Measurements from ENCODE around the gene COX19. TPM values are rescaled to one million over a fixed set of nuclear protein-coding genes. Genes with fewer than 3 reads are reported as not detected.

Gene COX19
- total and polyA plus RNA-seq, 2 of the 13 experiments (the other 11 are each of a cell fraction or from before 2014, with no cell fraction given) = 11.5 to 21.7 TPM

DNA sequence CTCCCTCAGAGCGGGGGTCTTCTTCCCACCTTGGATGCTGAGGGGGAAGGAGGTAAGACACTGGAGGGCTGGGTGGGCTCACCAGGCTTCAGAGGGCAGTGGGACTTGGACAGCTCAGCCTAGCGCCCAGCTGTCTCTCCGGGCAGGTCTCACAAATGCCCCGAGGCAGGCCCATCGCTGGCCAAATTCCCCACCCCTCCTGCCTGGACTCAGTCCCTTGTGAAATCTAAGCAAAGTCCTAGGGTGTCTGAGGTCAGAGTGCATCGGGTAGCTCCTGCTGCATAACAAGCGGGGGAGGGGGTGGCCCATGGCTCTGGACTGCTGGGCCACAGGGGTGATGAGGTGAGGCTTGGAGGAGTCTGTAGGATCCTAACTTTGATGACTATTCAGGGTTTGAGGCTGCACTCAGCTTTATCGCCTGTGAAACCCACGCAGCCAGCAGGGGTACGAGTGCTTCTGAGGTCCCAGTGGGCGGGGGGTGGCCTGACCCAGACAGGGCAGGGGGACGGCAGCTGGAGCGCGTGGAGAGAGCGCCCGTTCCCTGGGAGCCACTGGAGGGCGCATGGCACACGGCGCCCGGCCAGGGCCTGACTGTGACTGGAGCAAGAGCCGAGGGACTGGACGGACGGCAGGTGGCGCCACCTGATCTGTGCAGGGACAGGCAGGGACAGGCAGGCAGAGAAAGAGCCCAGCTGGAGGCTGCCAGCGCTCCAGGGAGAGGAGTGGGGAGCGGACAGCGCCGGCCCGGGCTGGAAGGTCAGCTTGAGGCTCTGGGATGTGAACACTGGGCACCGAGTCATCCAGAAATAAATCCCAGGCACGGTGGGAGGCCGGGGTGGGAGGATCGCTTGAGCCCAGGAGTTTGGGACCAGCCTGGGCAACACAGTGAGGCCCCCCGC lies 17.6 kb upstream of the COX19 start (continued):
- TF ChIP-seq HDAC6 (IDR thresholded peaks at IDR 0.05; ENCODE audit: low read depth, low read length) (no peak), ATM (IDR thresholded peaks at IDR 0.05; ENCODE audit: borderline replicate concordance) (no peak), HOXA9 (CRISPR knock-in tag; IDR thresholded peaks at IDR 0.05; ENCODE audit: borderline replicate concordance) (no peak), NFE2L1 (CRISPR knock-in tag; IDR thresholded peaks at IDR 0.05; ENCODE audit: borderline replicate concordance) (no peak), ZNF274 (CRISPR knock-in tag; IDR thresholded peaks at IDR 0.05) (no peak), ZBTB21 (CRISPR knock-in tag; IDR thresholded peaks at IDR 0.05) (no peak), TCF7 (IDR thresholded peaks at IDR 0.05; ENCODE audit: low read depth) (no peak), TCF12 (IDR thresholded peaks at IDR 0.05) (no peak), TCF12 (CRISPR knock-in tag; IDR thresholded peaks at IDR 0.05) (no peak), ZNF724P (CRISPR knock-in tag; IDR thresholded peaks at IDR 0.05; ENCODE audit: borderline replicate concordance) (peak; percentile 86; the same call in 1 of the 2 replicates), NFIC (IDR thresholded peaks at IDR 0.05; ENCODE audit: low read length) (no peak), ZNF7 (CRISPR knock-in tag; IDR thresholded peaks at IDR 0.05) (no peak), PHB2 (IDR thresholded peaks at IDR 0.05; ENCODE audit: partially characterized antibody) (no peak), ZNF878 (CRISPR knock-in tag; IDR thresholded peaks at IDR 0.05) (no peak)
- TF ChIP-seq, protein P1, sequence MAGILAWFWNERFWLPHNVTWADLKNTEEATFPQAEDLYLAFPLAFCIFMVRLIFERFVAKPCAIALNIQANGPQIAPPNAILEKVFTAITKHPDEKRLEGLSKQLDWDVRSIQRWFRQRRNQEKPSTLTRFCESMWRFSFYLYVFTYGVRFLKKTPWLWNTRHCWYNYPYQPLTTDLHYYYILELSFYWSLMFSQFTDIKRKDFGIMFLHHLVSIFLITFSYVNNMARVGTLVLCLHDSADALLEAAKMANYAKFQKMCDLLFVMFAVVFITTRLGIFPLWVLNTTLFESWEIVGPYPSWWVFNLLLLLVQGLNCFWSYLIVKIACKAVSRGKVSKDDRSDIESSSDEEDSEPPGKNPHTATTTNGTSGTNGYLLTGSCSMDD (CRISPR knock-in tag; IDR thresholded peaks at IDR 0.05) = no peak; the same call in 1 of the 2 replicates
- TF ChIP-seq, protein P2, sequence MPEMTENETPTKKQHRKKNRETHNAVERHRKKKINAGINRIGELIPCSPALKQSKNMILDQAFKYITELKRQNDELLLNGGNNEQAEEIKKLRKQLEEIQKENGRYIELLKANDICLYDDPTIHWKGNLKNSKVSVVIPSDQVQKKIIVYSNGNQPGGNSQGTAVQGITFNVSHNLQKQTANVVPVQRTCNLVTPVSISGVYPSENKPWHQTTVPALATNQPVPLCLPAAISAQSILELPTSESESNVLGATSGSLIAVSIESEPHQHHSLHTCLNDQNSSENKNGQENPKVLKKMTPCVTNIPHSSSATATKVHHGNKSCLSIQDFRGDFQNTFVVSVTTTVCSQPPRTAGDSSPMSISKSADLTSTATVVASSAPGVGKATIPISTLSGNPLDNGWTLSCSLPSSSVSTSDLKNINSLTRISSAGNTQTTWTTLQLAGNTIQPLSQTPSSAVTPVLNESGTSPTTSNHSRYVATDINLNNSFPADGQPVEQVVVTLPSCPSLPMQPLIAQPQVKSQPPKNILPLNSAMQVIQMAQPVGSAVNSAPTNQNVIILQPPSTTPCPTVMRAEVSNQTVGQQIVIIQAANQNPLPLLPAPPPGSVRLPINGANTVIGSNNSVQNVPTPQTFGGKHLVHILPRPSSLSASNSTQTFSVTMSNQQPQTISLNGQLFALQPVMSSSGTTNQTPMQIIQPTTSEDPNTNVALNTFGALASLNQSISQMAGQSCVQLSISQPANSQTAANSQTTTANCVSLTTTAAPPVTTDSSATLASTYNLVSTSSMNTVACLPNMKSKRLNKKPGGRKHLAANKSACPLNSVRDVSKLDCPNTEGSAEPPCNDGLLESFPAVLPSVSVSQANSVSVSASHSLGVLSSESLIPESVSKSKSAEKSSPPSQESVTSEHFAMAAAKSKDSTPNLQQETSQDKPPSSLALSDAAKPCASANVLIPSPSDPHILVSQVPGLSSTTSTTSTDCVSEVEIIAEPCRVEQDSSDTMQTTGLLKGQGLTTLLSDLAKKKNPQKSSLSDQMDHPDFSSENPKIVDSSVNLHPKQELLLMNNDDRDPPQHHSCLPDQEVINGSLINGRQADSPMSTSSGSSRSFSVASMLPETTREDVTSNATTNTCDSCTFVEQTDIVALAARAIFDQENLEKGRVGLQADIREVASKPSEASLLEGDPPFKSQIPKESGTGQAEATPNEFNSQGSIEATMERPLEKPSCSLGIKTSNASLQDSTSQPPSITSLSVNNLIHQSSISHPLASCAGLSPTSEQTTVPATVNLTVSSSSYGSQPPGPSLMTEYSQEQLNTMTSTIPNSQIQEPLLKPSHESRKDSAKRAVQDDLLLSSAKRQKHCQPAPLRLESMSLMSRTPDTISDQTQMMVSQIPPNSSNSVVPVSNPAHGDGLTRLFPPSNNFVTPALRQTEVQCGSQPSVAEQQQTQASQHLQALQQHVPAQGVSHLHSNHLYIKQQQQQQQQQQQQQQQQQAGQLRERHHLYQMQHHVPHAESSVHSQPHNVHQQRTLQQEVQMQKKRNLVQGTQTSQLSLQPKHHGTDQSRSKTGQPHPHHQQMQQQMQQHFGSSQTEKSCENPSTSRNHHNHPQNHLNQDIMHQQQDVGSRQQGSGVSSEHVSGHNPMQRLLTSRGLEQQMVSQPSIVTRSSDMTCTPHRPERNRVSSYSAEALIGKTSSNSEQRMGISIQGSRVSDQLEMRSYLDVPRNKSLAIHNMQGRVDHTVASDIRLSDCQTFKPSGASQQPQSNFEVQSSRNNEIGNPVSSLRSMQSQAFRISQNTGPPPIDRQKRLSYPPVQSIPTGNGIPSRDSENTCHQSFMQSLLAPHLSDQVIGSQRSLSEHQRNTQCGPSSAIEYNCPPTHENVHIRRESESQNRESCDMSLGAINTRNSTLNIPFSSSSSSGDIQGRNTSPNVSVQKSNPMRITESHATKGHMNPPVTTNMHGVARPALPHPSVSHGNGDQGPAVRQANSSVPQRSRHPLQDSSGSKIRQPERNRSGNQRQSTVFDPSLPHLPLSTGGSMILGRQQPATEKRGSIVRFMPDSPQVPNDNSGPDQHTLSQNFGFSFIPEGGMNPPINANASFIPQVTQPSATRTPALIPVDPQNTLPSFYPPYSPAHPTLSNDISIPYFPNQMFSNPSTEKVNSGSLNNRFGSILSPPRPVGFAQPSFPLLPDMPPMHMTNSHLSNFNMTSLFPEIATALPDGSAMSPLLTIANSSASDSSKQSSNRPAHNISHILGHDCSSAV (CRISPR knock-in tag; IDR thresholded peaks at IDR 0.05; ENCODE audit: borderline replicate concordance) = peak; percentile 9; the same call in 1 of the 2 replicates
- TF ChIP-seq, protein P3, sequence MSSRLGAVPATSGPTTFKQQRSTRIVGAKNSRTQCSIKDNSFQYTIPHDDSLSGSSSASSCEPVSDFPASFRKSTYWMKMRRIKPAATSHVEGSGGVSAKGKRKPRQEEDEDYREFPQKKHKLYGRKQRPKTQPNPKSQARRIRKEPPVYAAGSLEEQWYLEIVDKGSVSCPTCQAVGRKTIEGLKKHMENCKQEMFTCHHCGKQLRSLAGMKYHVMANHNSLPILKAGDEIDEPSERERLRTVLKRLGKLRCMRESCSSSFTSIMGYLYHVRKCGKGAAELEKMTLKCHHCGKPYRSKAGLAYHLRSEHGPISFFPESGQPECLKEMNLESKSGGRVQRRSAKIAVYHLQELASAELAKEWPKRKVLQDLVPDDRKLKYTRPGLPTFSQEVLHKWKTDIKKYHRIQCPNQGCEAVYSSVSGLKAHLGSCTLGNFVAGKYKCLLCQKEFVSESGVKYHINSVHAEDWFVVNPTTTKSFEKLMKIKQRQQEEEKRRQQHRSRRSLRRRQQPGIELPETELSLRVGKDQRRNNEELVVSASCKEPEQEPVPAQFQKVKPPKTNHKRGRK (CRISPR knock-in tag; IDR thresholded peaks at IDR 0.05) = no peak
